Mesothelial cell of epicardium (in vitro differentiated cells): Measurements from ENCODE around the gene PLAC9. TPM values are rescaled to one million over a fixed set of nuclear protein-coding genes. Genes with fewer than 3 reads are reported as not detected.
"Not testable (repeated sequence)": the region's sequence is repeated elsewhere in the genome, so short reads cannot be mapped to it uniquely, and the experiment has no call there.

ENCODE experiments used
- DNase-seq, 2 experiments: peaks; one replicate each; pipeline ENCODE4 v3.0.0; 2021; ENCODE audit warnings: low spot score in 2 of 2; ENCODE audit not compliant: unreplicated experiment in 2 of 2
- H3K27ac Mint-ChIP-seq: 2 replicates; pipeline ENCODE4 v1.8.0; 2021; ENCODE audit warnings: mixed read lengths
- H3K27me3 Mint-ChIP-seq: 2 replicates; pipeline ENCODE4 v1.8.0; 2021; ENCODE audit warnings: low read depth, mixed read lengths
- H3K36me3 Mint-ChIP-seq: 2 replicates; pipeline ENCODE4 v1.8.0; 2021; ENCODE audit warnings: mixed read lengths
- H3K4me1 Mint-ChIP-seq: 2 replicates; pipeline ENCODE4 v1.8.0; 2021; ENCODE audit warnings: mixed read lengths
- H3K4me3 Mint-ChIP-seq: 2 replicates; pipeline ENCODE4 v1.8.0; 2021; ENCODE audit warnings: mild to moderate bottlenecking, moderate library complexity, mixed read lengths
- H3K9me3 Mint-ChIP-seq: 2 replicates; pipeline ENCODE4 v1.8.0; 2021; ENCODE audit warnings: mixed read lengths
- total RNA-seq: library from RNA; stranded (reverse); gene quantifications from 3 replicates; pipeline ENCODE4 v1.2.1, GENCODE V29; 2021
- TF ChIP-seq, protein P1 (sequence below): fragments of 200-600 bp; sonication (generic); IDR thresholded peaks from one replicate; pipeline ENCODE4 v1.5.0; 2021; ENCODE audit warnings: antibody characterized with exemption; ENCODE audit not compliant: unreplicated experiment

The PLAC9 gene, protein sequence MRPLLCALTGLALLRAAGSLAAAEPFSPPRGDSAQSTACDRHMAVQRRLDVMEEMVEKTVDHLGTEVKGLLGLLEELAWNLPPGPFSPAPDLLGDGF
- total RNA-seq: 24.0 to 30.3 TPM (median 25.1 TPM) in 3 replicates

DNA sequence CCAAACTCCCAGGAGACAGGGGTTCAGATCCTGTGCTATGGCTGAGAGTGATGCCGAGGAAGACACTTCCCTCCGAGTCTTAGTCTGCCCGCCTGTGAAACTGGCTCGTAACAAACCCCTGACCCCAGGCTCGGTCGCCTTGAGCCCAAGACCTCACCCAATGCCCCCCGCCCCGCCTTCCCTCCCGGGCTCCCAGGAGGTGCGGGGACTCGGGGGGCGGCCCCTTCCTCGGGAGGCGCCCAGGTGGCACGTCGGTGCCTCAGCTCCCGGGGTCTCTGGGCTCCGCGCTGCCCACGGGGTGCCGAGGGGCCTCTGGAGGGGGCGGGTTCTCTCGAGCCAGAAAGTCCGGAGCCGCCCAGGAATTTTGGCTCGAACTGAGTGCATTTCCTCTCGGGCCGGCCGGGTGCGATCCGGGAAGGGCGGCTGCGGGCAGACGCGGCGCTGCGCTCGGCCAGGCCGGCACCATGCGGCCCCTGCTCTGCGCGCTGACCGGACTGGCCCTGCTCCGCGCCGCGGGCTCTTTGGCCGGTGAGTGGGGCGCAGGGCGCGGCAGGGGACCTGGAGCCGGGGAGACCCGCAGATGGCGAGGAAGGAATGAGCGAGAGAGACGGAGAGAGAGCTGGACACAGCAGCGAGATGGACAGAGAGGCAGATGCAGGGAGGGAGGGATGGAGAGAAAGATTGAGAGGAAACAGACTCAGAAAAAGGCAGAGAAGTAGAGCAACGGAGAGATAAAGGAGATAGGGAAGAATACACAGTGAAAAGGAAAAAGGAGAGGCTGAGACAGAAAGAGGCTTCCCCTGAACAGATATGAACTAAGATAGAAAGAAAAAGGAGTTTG lies at the start of gene PLAC9:
Gene PLAC9 (plus strand): TSS at position 432 of the 841 bp plus-strand sequence. CDS start 33 bp downstream, at position 465.
- DNase-seq: peak in 1 of 2 experiments; percentile 57
- no peaks in the 10 kb centered on the region for H3K9me3 Mint-ChIP-seq
- peak within 1 kb of the TSS; percentile 90 for H3K27ac Mint-ChIP-seq
- peaks cover 26% of the 10 kb centered on the region for H3K4me1 Mint-ChIP-seq
- peak within 1 kb of the TSS; percentile 80 for H3K4me3 Mint-ChIP-seq
- TF ChIP-seq, protein P1, sequence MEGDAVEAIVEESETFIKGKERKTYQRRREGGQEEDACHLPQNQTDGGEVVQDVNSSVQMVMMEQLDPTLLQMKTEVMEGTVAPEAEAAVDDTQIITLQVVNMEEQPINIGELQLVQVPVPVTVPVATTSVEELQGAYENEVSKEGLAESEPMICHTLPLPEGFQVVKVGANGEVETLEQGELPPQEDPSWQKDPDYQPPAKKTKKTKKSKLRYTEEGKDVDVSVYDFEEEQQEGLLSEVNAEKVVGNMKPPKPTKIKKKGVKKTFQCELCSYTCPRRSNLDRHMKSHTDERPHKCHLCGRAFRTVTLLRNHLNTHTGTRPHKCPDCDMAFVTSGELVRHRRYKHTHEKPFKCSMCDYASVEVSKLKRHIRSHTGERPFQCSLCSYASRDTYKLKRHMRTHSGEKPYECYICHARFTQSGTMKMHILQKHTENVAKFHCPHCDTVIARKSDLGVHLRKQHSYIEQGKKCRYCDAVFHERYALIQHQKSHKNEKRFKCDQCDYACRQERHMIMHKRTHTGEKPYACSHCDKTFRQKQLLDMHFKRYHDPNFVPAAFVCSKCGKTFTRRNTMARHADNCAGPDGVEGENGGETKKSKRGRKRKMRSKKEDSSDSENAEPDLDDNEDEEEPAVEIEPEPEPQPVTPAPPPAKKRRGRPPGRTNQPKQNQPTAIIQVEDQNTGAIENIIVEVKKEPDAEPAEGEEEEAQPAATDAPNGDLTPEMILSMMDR: no peak
- no peaks in the 10 kb centered on the region for H3K36me3 Mint-ChIP-seq
- H3K27me3 Mint-ChIP-seq: peaks cover 13% of the 10 kb centered on the region

- Mint-ChIP-seq H3K4me3 (no peak overlapping the region), H3K9me3 (no peaks in the 10 kb centered on the region), H3K27me3 (no peaks in the 10 kb centered on the region), H3K27ac (no peak overlapping the region), H3K36me3 (peaks cover 8% of the 10 kb centered on the region), H3K4me1 (no peaks in the 10 kb centered on the region)
- TF ChIP-seq, protein P1: no peak
- no peak for DNase-seq
Measured at GRCh38 chr10:80090121-80090520, 42.4 kb upstream of the PLAC9 start.

GRCh38 chr10:80094231-80094630 lies 38.3 kb upstream of the PLAC9 start:
- no peak overlapping the region for H3K27ac Mint-ChIP-seq
- TF ChIP-seq, protein P1: no peak
- DNase-seq: no peak

DNA sequence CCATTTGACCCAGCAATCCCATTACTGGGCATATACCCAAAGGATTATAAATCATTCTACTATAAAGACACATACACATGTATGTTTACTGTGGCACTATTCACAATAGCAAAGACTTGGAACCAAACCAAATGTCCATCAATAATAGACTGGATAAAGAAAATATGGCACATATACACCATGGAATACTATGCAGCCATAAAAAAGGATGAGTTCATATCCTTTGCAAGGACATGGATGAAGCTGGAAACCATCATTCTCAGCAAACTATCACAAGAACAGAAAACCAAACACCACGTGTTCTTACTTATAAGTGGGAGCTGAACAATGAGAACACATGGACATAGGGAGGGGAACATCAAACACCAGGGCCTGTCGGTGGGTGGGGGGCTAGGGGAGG lies 34.3 kb upstream of the PLAC9 start:
- H3K27me3 Mint-ChIP-seq, DNase-seq, H3K27ac Mint-ChIP-seq, H3K36me3 Mint-ChIP-seq, H3K4me3 Mint-ChIP-seq, H3K9me3 Mint-ChIP-seq: not testable (repeated sequence)
- H3K4me1 Mint-ChIP-seq: peaks cover 14% of the 10 kb centered on the region

More at GRCh38 chr10:80094231-80094630, 38.3 kb upstream of the PLAC9 start:
- Mint-ChIP-seq H3K9me3 (peaks cover 5% of the 10 kb centered on the region), H3K4me1 (no peaks in the 10 kb centered on the region), H3K36me3 (no peaks in the 10 kb centered on the region), H3K27me3 (no peaks in the 10 kb centered on the region), H3K4me3 (no peak overlapping the region)

DNA sequence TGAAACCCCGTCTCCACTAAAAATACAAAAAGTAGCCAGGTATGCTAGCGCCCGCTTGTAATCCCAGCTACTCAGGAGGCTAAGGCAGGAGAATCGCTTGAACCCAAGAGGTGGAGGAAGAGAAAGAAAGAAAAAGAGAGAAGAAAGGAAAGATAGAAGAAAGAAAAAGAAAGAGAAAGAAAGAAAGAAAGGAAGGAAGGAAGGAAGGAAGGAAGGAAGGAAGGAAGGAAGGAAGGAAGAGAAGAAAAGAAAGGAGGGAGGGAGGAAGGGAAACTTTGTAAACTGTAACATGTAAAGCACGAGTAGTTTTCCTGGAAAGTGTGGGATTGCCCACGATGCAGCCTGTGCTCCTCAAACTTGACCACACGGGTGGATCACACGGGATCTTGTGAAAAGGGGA lies 33.2 kb upstream of the PLAC9 start:
- DNase-seq, H3K36me3 Mint-ChIP-seq, H3K27me3 Mint-ChIP-seq, H3K4me3 Mint-ChIP-seq, H3K9me3 Mint-ChIP-seq, H3K27ac Mint-ChIP-seq: not testable (repeated sequence)
- peaks cover 22% of the 10 kb centered on the region for H3K4me1 Mint-ChIP-seq

DNA sequence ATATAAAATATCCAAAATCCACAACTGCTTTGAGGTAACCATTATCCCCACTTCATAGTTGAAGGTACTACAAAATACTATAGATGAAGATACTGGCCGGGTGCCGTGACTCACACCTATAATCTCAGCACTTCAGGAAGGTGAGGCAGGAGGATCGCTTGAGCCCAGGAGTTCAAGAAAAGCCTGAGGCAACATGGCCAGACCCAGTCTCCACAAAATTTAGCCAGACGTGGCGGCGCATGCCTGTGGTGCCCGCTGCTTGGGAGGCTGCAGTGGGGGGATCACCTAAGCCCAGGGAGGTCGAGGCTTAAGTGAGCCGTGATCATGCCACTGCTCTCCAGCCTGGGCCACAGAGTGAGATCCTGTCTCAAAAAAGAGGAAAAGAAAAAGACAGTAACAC lies 32.4 kb upstream of the PLAC9 start:
- Mint-ChIP-seq H3K4me1 (peaks cover 28% of the 10 kb centered on the region), H3K36me3 (no peaks in the 10 kb centered on the region), H3K9me3 (peaks cover 5% of the 10 kb centered on the region), H3K27ac (no peak overlapping the region), H3K4me3 (no peak overlapping the region), H3K27me3 (no peaks in the 10 kb centered on the region)
- TF ChIP-seq, protein P1: no peak
- DNase-seq: no peak
